ENCODE results near the gene CCR2.
A peak's percentile ranks its signal among the peaks of the same experiment; 100 is the strongest.

Gene CCR2

GRCh38 chr3:46337911-46338310, 16.0 kb upstream of the CCR2 start (continued):
- TF ChIP-seq, protein P1, sequence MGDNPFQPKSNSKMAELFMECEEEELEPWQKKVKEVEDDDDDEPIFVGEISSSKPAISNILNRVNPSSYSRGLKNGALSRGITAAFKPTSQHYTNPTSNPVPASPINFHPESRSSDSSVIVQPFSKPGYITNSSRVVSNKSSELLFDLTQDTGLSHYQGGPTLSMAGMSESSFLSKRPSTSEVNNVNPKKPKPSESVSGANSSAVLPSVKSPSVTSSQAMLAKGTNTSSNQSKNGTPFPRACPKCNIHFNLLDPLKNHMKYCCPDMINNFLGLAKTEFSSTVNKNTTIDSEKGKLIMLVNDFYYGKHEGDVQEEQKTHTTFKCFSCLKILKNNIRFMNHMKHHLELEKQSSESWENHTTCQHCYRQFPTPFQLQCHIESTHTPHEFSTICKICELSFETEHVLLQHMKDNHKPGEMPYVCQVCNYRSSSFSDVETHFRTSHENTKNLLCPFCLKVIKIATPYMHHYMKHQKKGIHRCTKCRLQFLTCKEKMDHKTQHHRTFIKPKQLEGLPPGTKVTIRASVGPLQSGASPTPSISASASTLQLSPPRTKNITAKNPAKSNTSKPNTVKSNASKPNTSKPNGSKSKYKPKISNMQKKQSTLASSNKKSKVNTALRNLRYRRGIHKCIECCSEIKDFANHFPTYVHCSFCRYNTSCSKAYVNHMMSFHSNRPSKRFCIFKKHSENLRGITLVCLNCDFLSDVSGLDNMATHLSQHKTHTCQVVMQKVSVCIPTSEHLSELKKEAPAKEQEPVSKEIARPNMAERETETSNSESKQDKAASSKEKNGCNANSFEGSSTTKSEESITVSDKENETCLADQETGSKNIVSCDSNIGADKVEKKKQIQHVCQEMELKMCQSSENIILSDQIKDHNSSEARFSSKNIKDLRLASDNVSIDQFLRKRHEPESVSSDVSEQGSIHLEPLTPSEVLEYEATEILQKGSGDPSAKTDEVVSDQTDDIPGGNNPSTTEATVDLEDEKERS (tag by site-specific recombination; IDR thresholded peaks at IDR 0.05): no peak
- TF ChIP-seq, protein P2, sequence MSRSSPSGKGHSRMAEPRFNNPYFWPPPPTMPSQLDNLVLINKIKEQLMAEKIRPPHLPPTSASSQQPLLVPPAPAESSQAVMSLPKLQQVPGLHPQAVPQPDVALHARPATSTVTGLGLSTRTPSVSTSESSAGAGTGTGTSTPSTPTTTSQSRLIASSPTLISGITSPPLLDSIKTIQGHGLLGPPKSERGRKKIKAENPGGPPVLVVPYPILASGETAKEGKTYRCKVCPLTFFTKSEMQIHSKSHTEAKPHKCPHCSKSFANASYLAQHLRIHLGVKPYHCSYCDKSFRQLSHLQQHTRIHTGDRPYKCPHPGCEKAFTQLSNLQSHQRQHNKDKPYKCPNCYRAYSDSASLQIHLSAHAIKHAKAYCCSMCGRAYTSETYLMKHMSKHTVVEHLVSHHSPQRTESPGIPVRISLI (tag by site-specific recombination; IDR thresholded peaks at IDR 0.05): no peak
- TF ChIP-seq ZNF660 (tag by site-specific recombination; IDR thresholded peaks at IDR 0.05) (no peak), PRDM1 (tag by site-specific recombination; IDR thresholded peaks at IDR 0.05) (no peak), ZNF571 (tag by site-specific recombination; IDR thresholded peaks at IDR 0.05) (no peak), ZNF777 (tag by site-specific recombination; IDR thresholded peaks at IDR 0.05; ENCODE audit: borderline replicate concordance) (no peak), RBAK (tag by site-specific recombination; IDR thresholded peaks at IDR 0.05) (no peak), ZNF433 (tag by site-specific recombination; IDR thresholded peaks at IDR 0.05; ENCODE audit: low read depth) (no peak), ZNF423 (tag by site-specific recombination; IDR thresholded peaks at IDR 0.05) (no peak)
- TF ChIP-seq, protein P3, sequence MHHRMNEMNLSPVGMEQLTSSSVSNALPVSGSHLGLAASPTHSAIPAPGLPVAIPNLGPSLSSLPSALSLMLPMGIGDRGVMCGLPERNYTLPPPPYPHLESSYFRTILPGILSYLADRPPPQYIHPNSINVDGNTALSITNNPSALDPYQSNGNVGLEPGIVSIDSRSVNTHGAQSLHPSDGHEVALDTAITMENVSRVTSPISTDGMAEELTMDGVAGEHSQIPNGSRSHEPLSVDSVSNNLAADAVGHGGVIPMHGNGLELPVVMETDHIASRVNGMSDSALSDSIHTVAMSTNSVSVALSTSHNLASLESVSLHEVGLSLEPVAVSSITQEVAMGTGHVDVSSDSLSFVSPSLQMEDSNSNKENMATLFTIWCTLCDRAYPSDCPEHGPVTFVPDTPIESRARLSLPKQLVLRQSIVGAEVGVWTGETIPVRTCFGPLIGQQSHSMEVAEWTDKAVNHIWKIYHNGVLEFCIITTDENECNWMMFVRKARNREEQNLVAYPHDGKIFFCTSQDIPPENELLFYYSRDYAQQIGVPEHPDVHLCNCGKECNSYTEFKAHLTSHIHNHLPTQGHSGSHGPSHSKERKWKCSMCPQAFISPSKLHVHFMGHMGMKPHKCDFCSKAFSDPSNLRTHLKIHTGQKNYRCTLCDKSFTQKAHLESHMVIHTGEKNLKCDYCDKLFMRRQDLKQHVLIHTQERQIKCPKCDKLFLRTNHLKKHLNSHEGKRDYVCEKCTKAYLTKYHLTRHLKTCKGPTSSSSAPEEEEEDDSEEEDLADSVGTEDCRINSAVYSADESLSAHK (tag by site-specific recombination; IDR thresholded peaks at IDR 0.05): no peak

DNA sequence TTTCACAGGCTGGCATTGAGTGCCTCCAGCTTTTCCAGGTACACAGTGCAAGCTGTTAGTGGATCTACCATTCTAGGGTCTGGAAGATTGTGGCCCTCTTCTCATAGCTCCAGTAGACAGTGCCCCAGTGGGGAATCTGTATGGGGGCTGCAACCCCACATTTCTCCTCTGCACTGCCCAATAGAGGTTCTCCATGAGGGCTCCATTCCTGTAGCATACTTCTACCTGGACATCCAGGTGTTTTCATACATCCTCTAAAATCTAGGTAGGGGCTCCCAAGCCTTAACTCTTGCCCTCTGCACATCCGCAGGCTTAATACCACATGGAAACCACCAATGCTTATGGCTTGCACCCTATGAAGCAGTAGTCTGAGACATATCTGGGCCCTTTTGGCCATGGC, 15.1 kb upstream of the CCR2 start:
- H3K9me3 ChIP-seq (ENCODE audit: control insufficient read depth, insufficient read depth, low read depth, low read length): no peaks in the 10 kb centered on the region
- H3K4me1 ChIP-seq (ENCODE audit: control insufficient read depth, insufficient read depth, low read length): no peaks in the 10 kb centered on the region
- ChIA-PET POLR2A (no interaction called here), CTCF (no interaction called here)
- no peaks in the 10 kb centered on the region for H3K36me3 ChIP-seq (ENCODE audit: control insufficient read depth in 2 of 2, insufficient read depth in 1 of 2, low read length in 2 of 2)
- no peak overlapping the region for H3K4me3 ChIP-seq (ENCODE audit: low read depth, low read length)
- H3K27ac ChIP-seq (ENCODE audit: extremely low read depth, low read depth, low read length): no peak overlapping the region
- TF ChIP-seq SETDB1 (IDR thresholded peaks at IDR 0.05; ENCODE audit: insufficient read length, low read length) (peak; percentile 74), ZNF626 (tag by site-specific recombination; IDR thresholded peaks at IDR 0.05) (no peak)

GRCh38 chr3:46344476-46344875, 9.4 kb upstream of the CCR2 start:
- no peak overlapping the region for H3K4me3 ChIP-seq (ENCODE audit: low read depth, low read length)
- ChIA-PET POLR2A (no interaction called here), CTCF (no interaction called here)
- H3K36me3 ChIP-seq (ENCODE audit: control insufficient read depth in 2 of 2, insufficient read depth in 1 of 2, low read length in 2 of 2): no peaks in the 10 kb centered on the region
- H3K4me1 ChIP-seq (ENCODE audit: control insufficient read depth, insufficient read depth, low read length): no peaks in the 10 kb centered on the region
- no peak overlapping the region for H3K27ac ChIP-seq (ENCODE audit: extremely low read depth, low read depth, low read length)
- TF ChIP-seq ZSCAN16 (tag by site-specific recombination; IDR thresholded peaks at IDR 0.05) (no peak), MEIS1 (CRISPR knock-in tag; IDR thresholded peaks at IDR 0.05; ENCODE audit: borderline replicate concordance) (no peak), ZNF449 (tag by site-specific recombination; IDR thresholded peaks at IDR 0.05) (no peak), OSR2 (tag by site-specific recombination; IDR thresholded peaks at IDR 0.05) (no peak), ZNF19 (tag by site-specific recombination; IDR thresholded peaks at IDR 0.05; ENCODE audit: low read depth) (no peak), ZNF398 (tag by site-specific recombination; IDR thresholded peaks at IDR 0.05) (no peak), ZBTB8A (tag by site-specific recombination; IDR thresholded peaks at IDR 0.05) (no peak)
- H3K9me3 ChIP-seq (ENCODE audit: control insufficient read depth, insufficient read depth, low read depth, low read length): no peaks in the 10 kb centered on the region

All from HEK293 (cell line).